NCI-H2171 (cell line): ENCODE data around the gene MAGI2.
"Not testable (repeated sequence)": the region's sequence is repeated elsewhere in the genome, so short reads cannot be mapped to it uniquely, and the experiment has no call there.

ENCODE experiments used
- DNase-seq: peaks from one replicate; lab custom pipeline; 2025; lab: John Stamatoyannopoulos, UW

Gene MAGI2

GRCh38 chr7:78296046-78296597, 1157.3 kb downstream of the MAGI2 start:
- no peak for DNase-seq

GRCh38 chr7:78289471-78289870, 1164.0 kb downstream of the MAGI2 start:
- DNase-seq: not testable (repeated sequence)

GRCh38 chr7:78284945-78285344, 1168.5 kb downstream of the MAGI2 start:
- no peak for DNase-seq

GRCh38 chr7:78280276-78280675, 1173.2 kb downstream of the MAGI2 start:
- no peak for DNase-seq

- DNase-seq: no peak
These were observed 1174.0 kb downstream of the MAGI2 start for GRCh38 chr7:78279457-78279856.

GRCh38 chr7:78279032-78279431, 1174.4 kb downstream of the MAGI2 start:
- no peak for DNase-seq

- no peak for DNase-seq
These were observed 1186.3 kb downstream of the MAGI2 start for GRCh38 chr7:78267141-78267540.

GRCh38 chr7:78265486-78265885, 1188.0 kb downstream of the MAGI2 start:
- no peak for DNase-seq

- no peak for DNase-seq
These were observed 1188.4 kb downstream of the MAGI2 start for GRCh38 chr7:78265071-78265470.

GRCh38 chr7:78264105-78264504, 1189.4 kb downstream of the MAGI2 start:
- DNase-seq: no peak

GRCh38 chr7:78261739-78262138, 1191.7 kb downstream of the MAGI2 start:
- no peak for DNase-seq

GRCh38 chr7:78261302-78261701, 1192.2 kb downstream of the MAGI2 start:
- no peak for DNase-seq

GRCh38 chr7:78260826-78261225, 1192.6 kb downstream of the MAGI2 start:
- DNase-seq: no peak

- peak; percentile 28 for DNase-seq
These were observed 1198.8 kb downstream of the MAGI2 start for GRCh38 chr7:78254726-78255055.

- no peak for DNase-seq
These were observed 1199.4 kb downstream of the MAGI2 start for GRCh38 chr7:78253850-78254725.

GRCh38 chr7:78248867-78249266, 1204.6 kb downstream of the MAGI2 start:
- DNase-seq: no peak

GRCh38 chr7:78247910-78248689, 1205.4 kb downstream of the MAGI2 start:
- no peak for DNase-seq

- not testable (repeated sequence) for DNase-seq
These were observed 1213.3 kb downstream of the MAGI2 start for GRCh38 chr7:78240179-78240578.

GRCh38 chr7:78234634-78235033, 1218.8 kb downstream of the MAGI2 start:
- peak; percentile 3 for DNase-seq

- no peak for DNase-seq
These were observed 1220.7 kb downstream of the MAGI2 start for GRCh38 chr7:78232806-78233205.

- DNase-seq: no peak
These were observed 1227.3 kb downstream of the MAGI2 start for GRCh38 chr7:78226059-78226719.

- no peak for DNase-seq
These were observed 1227.9 kb downstream of the MAGI2 start for GRCh38 chr7:78225534-78225933.
